ENCODE data around the gene OR51S1. TPM values are rescaled to one million over a fixed set of nuclear protein-coding genes. Genes with fewer than 3 reads are reported as not detected.
"Not testable (repeated sequence)": the region's sequence is repeated elsewhere in the genome, so short reads cannot be mapped to it uniquely, and the experiment has no call there.

OR51S1 gene
- total and polyA plus RNA-seq, 10 of the 15 experiments (the other 5 are each of a cell fraction or from before 2014, with no cell fraction given): not detected

DNA sequence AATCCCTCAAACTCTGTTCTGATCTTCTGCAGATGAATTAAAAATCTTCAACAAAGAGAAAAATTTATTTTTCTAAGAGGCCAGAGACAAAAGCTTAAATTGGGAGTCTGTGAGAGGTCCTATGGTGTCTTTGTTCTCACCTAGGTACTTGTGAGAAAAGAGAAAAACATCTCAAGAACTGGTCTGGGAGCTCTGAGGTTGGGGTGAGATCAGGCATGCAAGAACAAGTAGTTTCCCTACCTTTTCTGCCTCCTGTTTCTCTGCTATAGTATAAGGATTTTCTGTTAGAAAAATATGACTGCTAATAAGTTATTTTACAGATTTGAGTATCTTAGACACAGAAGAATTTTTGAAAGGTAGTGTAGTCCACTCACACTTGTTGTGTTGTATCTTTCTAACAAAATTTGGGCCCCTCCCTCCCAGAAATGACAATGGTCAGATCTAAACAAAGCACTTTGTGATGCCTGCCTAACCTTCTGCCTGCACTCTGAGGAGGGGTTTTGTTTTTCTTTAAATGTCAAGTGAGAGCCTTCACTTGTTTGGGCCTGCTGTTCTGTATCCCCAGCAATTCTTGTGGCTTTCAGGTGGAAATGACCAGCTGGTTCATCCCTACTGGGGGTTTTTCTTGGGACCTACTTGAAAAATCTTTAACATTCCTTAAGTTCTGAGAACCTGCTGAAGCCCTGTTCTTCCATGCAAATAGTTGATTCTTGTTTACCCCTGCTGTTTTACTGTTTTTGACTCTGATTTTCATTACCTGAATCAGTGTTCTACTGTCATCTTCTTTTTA is 13.6 kb upstream of the OR51S1 start:
- FAIRE-seq (no peak), ATAC-seq (no peak), DNase-seq (ENCODE audit: low read depth, low spot score) (no peak)
- ChIA-PET CTCF (no interaction called here), POLR2A (no interaction called here), SMC1A (ENCODE audit: uncharacterized antibody, unreplicated experiment) (interaction anchor here (1.2 kb wide), 1 partner anchor 12 kb away, joined by 3 read pairs; no protein-coding TSS in a partner anchor), RAD21 (ENCODE audit: unreplicated experiment) (no interaction called here)
- Histone ChIP-seq H3K9me3 (replicated peaks; ENCODE audit: control insufficient read depth, insufficient read depth, low read length) (no peaks in the 10 kb centered on the region; the same call in 2 of the 3 replicates), H2AFZ (ENCODE audit: control insufficient read depth, low read depth, low read length) (no peak overlapping the region), H3K27ac (ENCODE audit: control insufficient read depth, insufficient read depth) (no peak overlapping the region), H3K36me3 (ENCODE audit: control insufficient read depth in 2 of 2, insufficient read depth in 2 of 2, low read length in 1 of 2) (no peaks in the 10 kb centered on the region), H3K4me3 (no peak overlapping the region), H3K9ac (ENCODE audit: control insufficient read depth, insufficient read depth, low read length) (no peak overlapping the region), H3K27me3 (replicated peaks in 1 of 2; ENCODE audit: control insufficient read depth in 2 of 2, insufficient read depth in 2 of 2, low read length in 1 of 2) (no peaks in the 10 kb centered on the region), H3K4me2 (ENCODE audit: control insufficient read depth, insufficient read depth) (no peak overlapping the region), H3K4me1 (ENCODE audit: control insufficient read depth, insufficient read depth, low read length) (no peaks in the 10 kb centered on the region), H3K79me2 (ENCODE audit: control insufficient read depth, insufficient read depth, low read length) (no peaks in the 10 kb centered on the region), H4K20me1 (ENCODE audit: control insufficient read depth, insufficient read depth) (no peaks in the 10 kb centered on the region)
- no peak for TF ChIP-seq HCFC1 (IDR thresholded peaks at IDR 0.05; ENCODE audit: low read length)
- no peak for TF ChIP-seq TARDBP (IDR thresholded peaks at IDR 0.05; ENCODE audit: borderline replicate concordance)
- TF ChIP-seq RAD51 (IDR thresholded peaks at IDR 0.05): no peak
- no peak for TF ChIP-seq FOS (IDR thresholded peaks at IDR 0.05; ENCODE audit: borderline replicate concordance, extremely low read depth, insufficient read length)
- no peak for TF ChIP-seq WRNIP1 (IDR thresholded peaks at IDR 0.05; ENCODE audit: borderline replicate concordance, low read depth, low read length)
- no peak for TF ChIP-seq BHLHE40 (IDR thresholded peaks at IDR 0.05; ENCODE audit: borderline replicate concordance in 1 of 2, low read depth in 2 of 2, low read length in 1 of 2)
- TF ChIP-seq JUND (IDR thresholded peaks at IDR 0.05; ENCODE audit: low read depth, low read length): no peak
- no peak for TF ChIP-seq ZNF274 (IDR thresholded peaks at IDR 0.05; ENCODE audit: insufficient read depth, insufficient read length)
- TF ChIP-seq IKZF1 (conservative IDR thresholded peaks at IDR 0.05): no peak
- no peak for TF ChIP-seq CREB1 (IDR thresholded peaks at IDR 0.05; ENCODE audit: low read depth)
- TF ChIP-seq RB1 (IDR thresholded peaks at IDR 0.05; ENCODE audit: borderline replicate concordance): no peak
- TF ChIP-seq ZNF217 (IDR thresholded peaks at IDR 0.05): no peak
- TF ChIP-seq IKZF2 (IDR thresholded peaks at IDR 0.05): no peak
- TF ChIP-seq EED (IDR thresholded peaks at IDR 0.05; ENCODE audit: low read depth): no peak
- TF ChIP-seq FOXM1 (IDR thresholded peaks at IDR 0.05; ENCODE audit: low read depth, low read length): no peak
- no peak for TF ChIP-seq SREBF2 (IDR thresholded peaks at IDR 0.05; ENCODE audit: low read length)
- TF ChIP-seq, protein P1, sequence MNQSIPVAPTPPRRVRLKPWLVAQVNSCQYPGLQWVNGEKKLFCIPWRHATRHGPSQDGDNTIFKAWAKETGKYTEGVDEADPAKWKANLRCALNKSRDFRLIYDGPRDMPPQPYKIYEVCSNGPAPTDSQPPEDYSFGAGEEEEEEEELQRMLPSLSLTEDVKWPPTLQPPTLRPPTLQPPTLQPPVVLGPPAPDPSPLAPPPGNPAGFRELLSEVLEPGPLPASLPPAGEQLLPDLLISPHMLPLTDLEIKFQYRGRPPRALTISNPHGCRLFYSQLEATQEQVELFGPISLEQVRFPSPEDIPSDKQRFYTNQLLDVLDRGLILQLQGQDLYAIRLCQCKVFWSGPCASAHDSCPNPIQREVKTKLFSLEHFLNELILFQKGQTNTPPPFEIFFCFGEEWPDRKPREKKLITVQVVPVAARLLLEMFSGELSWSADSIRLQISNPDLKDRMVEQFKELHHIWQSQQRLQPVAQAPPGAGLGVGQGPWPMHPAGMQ (IDR thresholded peaks at IDR 0.05; ENCODE audit: borderline replicate concordance): no peak
- TF ChIP-seq GABPA (IDR thresholded peaks at IDR 0.05; ENCODE audit: low read depth): no peak
- no peak for TF ChIP-seq PML (IDR thresholded peaks at IDR 0.05; ENCODE audit: low read length)
- BruUV-seq (replicated peaks): no TSS peak
- intact Hi-C loops (cut with micrococcal nuclease; ENCODE audit: unreplicated experiment): no loop called here
- in situ Hi-C loops (cut with MboI): no loop called here

DNA sequence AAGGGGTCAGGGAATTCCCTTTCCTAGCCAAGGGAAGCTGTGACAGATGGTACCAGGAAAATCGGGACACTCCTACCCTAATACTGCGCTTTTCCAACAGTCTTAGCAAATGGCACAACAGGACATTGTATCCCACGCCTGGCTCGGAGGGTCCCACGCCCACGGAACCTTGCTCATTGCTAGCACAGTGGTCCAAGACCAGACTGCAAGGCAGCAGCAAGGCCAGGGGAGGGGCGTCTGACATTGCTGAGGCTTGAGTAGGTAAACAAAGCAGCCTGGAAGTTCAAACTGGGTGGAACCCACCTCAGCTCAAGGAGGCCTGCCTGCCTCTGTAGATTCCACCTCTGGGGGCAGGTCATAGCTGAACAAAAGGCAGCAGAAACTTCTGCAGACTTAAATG is 5.3 kb upstream of the OR51S1 start:
- H3K4me2 ChIP-seq (ENCODE audit: control insufficient read depth, insufficient read depth); intact Hi-C loops (cut with micrococcal nuclease; ENCODE audit: unreplicated experiment); DNase-seq (ENCODE audit: low read depth, low spot score); in situ Hi-C loops (cut with MboI); H2AFZ ChIP-seq (ENCODE audit: control insufficient read depth, low read depth, low read length); H3K79me2 ChIP-seq (ENCODE audit: control insufficient read depth, insufficient read depth, low read length); CTCF ChIA-PET; ATAC-seq; H3K4me1 ChIP-seq (ENCODE audit: control insufficient read depth, insufficient read depth, low read length); FAIRE-seq; H3K27ac ChIP-seq (ENCODE audit: control insufficient read depth, insufficient read depth); H3K9ac ChIP-seq (ENCODE audit: control insufficient read depth, insufficient read depth, low read length); BruUV-seq (replicated peaks); H3K27me3 ChIP-seq (replicated peaks in 1 of 2; ENCODE audit: control insufficient read depth in 2 of 2, insufficient read depth in 2 of 2, low read length in 1 of 2); H3K36me3 ChIP-seq (ENCODE audit: control insufficient read depth in 2 of 2, insufficient read depth in 2 of 2, low read length in 1 of 2); RAD21 ChIA-PET (ENCODE audit: unreplicated experiment); H4K20me1 ChIP-seq (ENCODE audit: control insufficient read depth, insufficient read depth); H3K4me3 ChIP-seq; H3K9me3 ChIP-seq (replicated peaks; ENCODE audit: control insufficient read depth, insufficient read depth, low read length); POLR2A ChIA-PET: not testable (repeated sequence)
- WGBS (ENCODE audit: insufficient coverage, insufficient replicate concordance, low lambda C conversion rate, missing lambda C conversion rate): 19% methylated on average over 7 of the region's 7 CpGs
- SMC1A ChIA-PET (ENCODE audit: uncharacterized antibody, unreplicated experiment): interaction anchor here (1.1 kb wide), 1 partner anchor 9 kb away, joined by 5 read pairs; no protein-coding TSS in a partner anchor
